Pulmonary artery endothelial cell (primary cell): ENCODE results near the gene LENG8. TPM values are rescaled to one million over a fixed set of nuclear protein-coding genes. Genes with fewer than 3 reads are reported as not detected.
"Not testable (repeated sequence)": the region's sequence is repeated elsewhere in the genome, so short reads cannot be mapped to it uniquely, and the experiment has no call there.

ENCODE experiments used
- DNase-seq: peaks from one replicate; pipeline ENCODE4 v3.0.0-alpha.2; 2011; ENCODE audit warnings: low read depth, low spot score
- total RNA-seq: library from RNA; depleted of rRNA; stranded (reverse); fragments of >200 nt; gene quantifications from 2 replicates; pipeline ENCODE4 v1.2.3, GENCODE V29; 2014

Gene LENG8
- total RNA-seq, 1 donor from 2014 or later: 26.8 TPM

DNA sequence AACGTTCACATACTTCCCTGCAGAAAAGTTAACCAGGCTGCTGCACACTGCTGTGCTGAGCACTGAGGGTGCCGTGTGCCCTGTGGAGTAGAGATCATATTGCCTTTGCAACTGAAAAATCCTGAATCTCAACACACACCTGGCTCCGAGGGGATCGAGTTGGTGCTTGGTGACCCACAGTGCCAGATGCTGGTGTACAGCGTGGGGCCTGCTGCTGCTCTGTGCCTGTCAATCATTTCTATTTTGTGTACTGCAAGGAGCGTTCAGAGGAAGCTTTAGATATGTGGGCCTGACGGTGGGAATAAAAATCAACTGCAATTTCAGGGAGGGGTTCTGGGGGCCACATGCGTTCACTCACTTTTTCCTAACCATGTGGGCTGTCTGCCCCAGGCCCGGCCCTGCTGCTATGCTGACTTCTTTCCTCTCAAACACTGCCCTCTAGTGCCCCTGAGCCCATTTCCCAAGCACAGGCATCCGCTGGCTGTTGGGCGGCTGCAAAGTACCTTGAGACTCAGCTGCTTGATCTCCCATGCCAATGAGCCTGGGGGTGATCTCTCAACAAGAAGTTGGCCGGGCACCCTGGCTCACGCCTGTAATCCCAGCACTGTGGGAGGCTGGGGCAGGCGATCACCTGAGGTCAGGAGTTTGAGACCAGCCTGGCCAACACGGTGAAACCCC is 9.7 kb upstream of the LENG8 start:
- no peak for DNase-seq

DNA sequence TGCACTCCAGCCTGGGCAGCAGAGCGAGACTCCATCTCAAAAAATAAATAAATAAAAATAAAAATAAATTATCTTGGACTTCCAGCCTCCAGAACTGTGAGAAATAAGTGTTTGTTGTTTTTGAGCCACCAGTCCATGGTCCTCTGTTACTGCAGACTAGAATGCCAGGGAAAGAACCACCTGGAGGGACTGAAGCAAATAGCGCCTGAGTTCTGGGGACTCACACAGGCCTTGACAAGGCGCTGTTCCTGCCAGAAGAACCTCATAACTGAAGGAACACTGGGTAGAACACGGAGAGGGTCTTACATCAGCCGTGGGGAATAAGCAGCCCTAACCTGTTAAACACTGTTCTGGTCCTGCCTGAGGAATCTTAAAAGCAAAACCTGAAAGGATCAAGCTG is 8.4 kb upstream of the LENG8 start:
- DNase-seq: no peak

DNA sequence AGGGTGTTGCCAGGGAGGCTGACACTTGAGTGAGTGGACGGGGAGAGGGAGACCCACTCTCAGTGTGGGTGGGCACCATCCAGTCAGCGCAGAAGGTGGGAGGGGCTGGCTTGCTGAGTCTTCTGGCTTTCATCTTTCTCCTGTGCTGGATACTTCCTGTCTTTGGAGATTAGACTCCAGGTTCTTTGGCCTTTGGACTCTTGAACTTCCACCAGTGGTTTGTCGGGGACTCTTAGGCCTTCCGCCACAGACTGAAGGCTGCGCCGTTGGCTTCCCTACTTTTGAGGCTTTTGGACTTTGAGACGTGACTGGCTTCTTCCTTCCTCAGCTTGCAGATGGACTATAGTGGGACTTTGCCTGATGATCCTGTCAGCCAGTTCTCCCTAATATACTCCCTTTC is 4.3 kb upstream of the LENG8 start:
- DNase-seq: no peak

DNA sequence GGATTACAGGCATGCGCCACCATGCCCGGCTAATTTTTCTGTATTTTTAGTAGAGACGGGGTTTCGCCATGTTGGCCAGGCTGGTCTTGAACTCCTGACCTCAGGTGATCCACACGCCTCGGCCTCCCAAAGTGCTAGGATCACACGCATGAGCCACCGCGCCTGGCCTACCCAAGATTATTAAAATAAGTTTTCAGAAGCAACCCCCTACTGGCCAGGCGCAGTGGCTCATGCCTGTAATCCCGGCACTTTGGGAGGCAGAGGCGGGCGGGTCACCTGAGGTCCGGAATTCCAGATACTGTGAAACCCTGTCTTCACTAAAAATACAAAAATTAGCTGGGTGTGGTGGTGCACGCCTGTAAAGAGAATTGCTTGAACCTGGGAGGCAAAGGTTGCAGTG is 2.6 kb upstream of the LENG8 start:
- not testable (repeated sequence) for DNase-seq

DNA sequence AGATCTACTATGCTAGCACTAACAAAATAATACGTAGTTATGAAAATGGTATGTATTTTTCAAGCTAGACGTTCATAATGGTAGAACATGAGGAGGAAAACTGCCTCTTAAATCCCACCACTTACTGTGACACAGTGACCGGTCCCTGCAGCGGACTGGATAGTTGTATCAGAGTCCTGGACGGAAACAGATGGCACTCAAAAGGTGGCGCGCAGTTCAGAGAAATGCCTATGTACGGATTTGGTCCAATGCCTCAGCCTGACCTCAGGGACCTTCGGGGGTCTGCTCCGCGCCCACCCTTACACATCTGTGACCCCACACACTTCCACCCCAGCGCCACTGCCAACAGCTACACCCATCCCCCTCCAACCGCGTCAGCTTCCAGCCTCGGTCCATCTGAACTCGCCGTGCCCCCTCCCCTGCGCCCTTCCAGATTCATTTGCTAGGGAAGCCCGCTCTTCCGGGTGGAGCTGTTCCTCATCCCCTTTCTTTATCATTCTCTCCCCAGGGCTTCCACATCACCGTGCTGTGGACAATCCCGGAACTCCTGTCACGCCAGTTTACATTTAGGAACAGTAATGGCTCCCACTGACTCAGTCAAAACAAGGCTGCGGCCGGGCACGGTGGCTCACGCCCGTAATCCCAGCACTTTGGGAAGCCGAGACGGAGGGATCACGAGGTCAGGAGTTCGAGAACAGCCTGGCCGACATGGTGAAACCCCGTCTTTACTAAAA is 792 bp upstream of the LENG8 start:
- no peak for DNase-seq

DNA sequence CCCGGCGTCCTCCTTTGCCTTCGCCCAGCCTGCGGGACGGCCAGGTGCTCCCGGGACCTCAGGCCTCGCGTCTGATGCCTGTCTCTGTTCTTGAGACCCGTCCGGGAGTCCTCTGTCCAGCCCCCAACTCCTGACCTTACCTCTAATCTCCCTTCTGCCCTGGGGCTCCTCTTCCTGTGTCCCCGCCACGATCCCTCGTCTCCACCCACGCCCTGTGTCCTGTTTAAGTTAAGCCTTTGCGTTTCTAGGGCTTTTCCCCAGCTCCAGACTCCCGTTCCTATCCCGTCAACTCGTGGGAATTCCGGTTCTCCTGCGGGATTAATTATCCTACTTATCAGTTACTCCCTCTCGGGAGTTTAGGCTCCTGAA is 686 bp downstream of the LENG8 start:
- no peak for DNase-seq

DNA sequence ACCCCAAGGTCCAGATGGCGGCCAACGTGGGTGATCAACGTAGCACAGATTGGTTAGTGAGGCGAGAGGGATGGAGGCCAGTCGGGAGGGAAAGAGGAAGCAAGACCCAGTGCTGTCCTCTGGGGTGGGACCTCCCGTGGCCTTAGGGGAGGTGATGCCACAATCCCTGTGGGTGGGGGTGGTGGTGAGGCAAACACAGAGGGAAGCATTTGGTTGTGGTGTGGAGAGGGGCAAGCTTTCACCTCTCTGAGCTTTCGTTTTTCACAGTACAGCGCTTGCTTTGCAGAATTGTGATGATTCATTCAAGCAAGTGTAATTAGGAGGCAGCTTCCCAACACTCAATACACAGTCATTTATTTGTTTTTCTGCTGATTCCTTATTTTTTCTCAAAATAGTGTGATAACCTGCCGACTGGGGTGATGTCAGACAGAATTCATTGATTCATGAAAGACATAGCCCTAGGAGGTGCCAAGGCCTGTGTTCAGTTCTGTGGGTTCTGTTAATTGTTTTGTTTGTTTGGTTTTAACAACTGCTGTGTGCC is 2.4 kb downstream of the LENG8 start:
- no peak for DNase-seq

DNA sequence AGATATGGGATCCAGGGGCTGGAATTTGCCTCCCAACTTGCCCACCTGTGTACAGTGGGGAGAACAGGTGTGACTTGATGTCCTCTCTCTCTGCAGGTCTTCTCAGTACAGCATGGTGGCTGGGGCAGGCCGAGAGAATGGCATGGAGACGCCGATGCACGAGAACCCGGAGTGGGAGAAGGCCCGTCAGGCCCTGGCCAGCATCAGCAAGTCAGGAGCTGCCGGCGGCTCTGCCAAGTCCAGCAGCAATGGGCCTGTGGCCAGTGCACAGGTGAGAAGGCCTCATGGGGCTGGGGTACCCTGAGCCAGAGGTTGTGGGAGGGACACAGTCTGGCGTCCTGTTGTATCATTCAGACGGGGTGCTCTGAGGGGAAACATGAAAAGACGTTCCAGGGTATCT is 3.0 kb downstream of the LENG8 start:
- no peak for DNase-seq

DNA sequence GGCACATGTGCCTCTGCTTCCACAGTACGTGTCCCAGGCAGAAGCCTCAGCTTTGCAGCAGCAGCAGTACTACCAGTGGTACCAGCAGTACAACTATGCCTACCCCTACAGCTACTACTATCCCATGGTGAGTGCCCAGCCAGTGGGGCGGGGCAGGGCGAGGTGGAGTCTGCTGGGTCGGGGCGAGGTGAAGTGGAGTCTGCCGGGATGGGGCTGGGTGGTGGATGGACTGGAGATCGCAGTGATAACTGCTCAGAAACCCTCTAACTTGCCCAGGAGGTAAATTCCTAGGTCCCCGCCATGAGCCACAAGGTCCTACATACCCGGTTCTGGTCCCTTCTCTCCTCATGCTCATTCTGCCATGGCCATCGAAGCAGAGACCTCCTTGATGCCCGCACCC is 3.6 kb downstream of the LENG8 start:
- no peak for DNase-seq

DNA sequence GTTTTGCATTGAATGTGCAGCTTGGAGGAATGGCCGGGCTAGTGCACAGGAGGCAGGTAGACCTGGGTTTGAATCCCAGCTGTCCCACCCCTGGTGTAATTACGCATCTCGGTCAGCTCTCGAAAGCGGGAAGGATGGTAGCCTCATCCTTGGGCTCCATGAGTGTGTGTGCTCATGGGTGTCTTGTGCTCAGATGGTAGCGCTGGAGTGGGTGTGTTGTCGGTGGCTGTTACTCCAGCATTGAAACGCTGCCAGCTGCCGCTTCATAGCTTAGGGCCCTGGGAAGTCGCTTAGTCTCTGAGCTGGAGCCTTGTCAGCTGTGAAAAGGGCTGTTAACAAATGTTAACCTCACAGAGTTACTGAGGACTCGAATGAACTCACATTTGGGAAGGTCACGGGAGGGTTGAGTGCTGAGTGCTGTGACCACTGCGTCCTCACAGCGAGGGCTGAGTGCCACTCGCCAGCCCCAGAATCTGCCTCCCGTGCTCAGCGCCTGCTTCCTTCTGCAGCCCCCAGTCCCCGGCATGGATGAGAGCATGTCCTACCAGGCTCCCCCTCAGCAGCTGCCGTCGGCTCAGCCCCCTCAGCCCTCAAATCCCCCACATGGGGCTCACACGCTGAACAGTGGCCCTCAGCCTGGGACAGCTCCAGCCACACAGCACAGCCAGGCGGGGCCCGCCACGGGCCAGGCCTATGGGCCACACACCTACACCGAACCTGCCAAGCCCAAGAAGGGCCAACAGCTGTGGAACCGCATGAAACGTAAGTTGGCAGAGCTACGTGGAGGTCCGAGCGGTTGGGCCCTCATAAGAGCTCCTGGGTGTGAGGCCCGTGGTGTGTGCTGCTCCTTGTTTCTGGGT is 5.2 kb downstream of the LENG8 start:
- DNase-seq: no peak

DNA sequence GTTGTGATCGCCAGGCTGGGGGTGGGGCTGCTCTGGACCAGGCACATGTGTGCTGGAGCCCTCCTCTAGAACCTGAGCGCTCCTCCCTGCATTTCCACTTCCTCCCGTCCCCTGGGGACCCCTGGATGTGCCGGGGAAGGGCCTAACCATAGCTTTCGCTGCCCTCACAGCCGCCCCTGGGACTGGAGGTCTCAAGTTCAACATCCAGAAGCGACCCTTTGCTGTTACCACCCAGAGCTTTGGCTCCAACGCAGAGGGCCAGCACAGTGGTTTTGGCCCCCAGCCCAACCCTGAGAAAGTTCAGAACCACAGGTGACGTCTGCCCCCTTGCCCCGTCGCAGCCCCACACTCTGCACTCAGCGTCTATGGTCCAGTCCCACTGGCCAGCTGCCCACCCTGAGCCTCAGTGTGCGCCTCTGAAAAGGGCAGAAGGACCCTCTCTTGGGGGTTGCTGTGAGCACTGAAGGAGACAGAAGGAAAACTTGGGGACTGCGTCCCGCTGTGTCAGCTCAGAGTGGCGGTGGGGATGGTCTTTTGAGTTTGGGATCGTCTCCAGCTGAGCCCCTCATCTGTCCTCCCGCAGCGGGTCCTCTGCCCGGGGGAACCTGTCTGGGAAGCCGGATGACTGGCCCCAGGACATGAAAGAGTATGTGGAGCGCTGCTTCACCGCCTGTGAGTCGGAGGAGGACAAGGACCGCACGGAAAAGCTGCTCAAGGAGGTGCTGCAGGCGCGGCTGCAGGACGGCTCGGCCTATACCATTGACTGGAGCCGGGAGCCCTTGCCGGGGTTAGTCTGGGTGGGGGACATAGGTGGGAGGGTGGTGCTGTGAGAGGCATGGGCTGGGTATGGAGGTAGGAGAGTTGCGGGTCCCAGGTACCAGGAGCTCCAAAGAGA is 6.0 kb downstream of the LENG8 start:
- no peak for DNase-seq

DNA sequence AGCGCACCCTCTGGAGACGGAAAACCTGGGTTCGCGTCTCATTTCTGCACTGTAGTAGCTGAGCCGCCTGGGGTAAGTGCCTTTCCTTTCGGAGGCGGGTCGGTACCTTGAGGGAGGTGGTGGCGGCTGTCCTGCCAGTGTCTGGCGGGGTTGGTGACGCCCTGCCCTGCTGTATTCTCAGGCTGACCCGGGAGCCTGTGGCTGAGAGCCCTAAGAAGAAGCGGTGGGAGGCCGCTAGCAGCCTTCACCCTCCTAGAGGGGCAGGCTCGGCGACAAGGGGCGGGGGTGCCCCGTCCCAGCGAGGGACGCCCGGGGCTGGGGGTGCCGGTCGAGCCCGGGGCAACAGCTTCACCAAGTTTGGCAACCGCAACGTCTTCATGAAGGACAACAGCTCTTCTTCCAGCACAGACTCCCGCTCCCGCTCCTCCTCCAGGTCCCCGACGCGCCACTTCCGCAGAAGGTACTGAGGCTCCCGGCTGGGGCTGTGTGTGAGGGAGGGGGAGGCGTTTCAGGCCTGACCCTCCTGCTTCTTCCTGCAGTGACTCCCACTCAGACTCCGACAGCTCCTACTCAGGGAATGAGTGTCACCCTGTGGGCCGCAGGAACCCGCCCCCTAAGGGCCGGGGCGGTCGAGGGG is 6.9 kb downstream of the LENG8 start:
- no peak for DNase-seq

DNA sequence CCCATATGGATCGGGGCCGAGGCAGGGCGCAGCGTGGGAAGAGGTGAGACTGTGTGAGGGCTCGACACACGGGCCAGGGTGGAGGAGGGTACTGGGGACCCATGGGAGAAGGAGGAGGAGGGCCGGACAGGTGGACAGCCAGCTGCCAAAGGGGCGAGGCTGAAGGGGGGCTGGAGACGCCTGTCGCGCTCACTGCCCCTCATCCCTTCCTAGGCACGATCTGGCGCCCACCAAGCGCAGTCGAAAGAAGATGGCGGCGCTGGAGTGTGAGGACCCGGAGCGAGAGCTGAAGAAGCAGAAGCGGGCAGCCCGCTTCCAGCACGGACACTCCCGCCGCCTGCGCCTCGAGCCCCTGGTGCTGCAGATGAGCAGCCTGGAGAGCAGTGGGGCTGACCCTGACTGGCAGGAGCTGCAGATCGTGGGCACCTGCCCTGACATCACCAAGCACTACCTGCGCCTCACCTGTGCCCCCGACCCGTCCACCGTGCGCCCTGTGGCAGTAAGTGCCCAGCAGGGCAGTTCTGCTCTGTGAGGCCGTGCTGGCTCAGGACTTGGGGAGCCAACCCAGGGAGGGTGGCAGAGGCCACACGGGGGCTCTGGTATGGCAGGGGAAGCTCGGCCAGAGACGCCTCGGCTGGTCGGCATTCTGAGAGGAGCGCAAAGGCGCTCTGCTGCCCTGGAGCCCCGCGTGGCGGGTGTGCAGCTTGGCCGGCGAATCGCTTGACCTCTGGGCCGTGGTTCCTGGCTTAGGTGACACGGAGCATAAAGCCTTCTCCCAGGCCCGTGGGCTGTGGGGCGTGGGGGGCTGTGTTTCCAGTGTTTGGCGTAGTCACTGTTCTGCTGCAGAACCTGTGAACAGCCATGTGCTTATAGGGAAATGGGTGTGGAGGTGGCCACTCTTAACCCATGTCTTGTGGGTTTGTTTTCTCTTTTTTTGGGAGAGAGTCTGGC is 7.7 kb downstream of the LENG8 start:
- DNase-seq: no peak

DNA sequence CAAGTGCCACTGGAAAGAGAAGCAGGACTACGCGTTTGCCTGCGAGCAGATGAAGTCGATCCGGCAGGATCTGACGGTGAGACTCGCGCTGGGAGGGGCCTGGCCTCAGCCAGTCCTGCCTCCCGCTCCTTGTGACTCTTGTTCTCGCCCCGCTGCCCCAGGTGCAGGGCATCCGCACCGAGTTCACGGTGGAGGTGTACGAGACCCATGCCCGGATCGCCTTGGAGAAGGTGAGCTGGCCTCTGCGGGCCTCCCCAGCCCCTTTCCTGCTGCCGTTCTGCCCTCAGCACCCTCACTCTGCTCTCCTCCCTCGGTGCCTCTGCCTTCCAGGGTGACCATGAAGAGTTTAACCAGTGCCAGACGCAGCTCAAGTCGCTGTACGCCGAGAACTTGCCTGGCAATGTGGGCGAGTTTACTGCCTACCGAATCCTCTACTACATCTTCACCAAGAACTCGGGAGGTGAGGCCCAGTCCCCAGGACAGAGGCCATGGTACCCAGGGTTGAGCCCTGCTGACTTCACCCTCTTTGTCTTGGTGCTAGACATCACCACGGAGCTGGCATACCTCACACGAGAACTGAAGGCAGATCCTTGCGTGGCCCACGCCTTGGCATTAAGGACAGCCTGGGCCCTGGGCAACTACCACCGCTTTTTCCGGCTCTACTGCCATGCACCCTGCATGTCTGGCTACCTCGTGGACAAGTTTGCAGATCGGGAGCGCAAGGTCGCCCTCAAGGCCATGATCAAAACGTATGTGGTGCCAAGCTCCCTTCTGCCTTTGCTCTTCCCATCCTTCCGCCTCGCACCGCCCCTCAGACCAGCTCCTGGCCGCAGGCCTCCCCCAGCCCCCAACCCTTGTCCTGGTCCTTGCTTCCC is 9.0 kb downstream of the LENG8 start:
- no peak for DNase-seq

DNA sequence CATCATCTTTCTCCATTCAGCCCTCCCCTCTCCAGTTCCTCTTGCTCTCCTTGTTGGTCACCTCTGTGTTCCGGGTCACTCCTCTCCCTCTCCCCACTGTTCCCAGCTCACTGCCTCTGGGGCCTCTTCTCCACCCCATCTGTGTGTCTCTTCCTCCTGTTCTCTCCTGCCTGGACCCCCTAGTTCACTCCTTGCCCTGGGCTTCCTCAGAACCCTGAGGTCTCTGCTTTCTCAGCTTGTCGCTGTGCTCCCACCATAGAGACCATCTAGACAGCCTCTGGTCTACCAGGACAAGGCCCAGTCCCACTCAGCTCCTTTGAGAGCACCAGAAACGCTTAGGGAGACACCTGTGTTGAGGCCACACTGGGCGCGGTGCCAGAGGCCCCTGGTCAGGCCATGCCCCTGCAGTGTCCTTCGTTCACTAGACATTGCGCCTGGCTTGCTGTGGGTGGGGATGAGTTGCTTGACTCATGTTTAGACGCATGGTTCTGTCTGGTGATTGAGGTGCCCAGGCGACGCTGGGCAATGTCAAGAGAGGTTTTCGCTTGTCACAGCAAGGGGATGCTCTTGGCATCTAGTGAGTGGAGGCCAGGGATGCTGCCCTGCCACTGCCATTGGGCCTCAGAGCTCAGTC is 9.8 kb downstream of the LENG8 start:
- no peak for DNase-seq

DNA sequence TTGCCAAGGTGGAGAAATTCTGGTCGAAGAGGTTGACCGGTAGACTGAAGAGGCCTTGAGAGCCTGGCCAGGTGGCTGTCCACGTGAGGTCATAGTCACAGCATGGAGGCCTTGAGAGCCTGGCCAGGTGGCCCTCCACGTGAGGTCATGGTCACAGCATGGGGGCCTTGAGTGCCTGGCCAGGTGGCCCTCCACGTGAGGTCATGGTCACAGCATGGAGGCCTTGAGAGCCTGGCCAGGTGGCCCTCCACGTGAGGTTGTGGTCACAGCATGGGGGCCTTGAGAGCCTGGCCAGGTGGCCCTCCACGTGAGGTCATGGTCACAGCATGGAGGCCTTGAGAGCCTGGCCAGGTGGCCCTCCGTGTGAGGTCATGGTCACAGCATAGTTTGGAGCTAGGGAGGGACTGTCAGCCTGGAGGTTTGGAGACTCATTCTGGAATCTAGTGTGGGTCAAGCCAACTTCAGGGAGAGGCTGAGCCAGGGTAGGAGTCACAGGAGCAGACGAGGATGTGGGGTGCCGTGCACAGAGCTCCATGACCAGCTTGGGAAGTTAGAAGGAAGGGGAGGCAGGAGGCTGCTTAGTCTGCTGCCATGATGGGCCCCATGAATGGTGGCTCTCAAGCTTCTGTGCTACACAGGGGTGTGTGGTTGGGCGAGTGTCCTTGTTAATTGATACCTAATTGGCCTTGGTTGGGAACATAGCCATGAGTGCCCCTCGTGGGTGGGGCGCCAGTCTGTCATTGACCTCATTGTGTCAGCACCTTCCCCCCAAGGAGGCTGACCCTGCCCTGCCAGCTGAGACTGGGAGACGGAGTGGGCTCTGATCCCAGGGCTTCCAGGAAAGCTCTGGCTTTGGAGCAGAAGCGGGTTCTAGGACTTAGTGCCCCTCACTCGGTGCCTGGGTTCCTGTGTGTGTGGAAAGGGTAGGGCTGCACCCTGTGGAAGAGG is 10.6 kb downstream of the LENG8 start:
- DNase-seq: no peak
